Measurements from ENCODE around the gene WDR86.

Gene WDR86

DNA sequence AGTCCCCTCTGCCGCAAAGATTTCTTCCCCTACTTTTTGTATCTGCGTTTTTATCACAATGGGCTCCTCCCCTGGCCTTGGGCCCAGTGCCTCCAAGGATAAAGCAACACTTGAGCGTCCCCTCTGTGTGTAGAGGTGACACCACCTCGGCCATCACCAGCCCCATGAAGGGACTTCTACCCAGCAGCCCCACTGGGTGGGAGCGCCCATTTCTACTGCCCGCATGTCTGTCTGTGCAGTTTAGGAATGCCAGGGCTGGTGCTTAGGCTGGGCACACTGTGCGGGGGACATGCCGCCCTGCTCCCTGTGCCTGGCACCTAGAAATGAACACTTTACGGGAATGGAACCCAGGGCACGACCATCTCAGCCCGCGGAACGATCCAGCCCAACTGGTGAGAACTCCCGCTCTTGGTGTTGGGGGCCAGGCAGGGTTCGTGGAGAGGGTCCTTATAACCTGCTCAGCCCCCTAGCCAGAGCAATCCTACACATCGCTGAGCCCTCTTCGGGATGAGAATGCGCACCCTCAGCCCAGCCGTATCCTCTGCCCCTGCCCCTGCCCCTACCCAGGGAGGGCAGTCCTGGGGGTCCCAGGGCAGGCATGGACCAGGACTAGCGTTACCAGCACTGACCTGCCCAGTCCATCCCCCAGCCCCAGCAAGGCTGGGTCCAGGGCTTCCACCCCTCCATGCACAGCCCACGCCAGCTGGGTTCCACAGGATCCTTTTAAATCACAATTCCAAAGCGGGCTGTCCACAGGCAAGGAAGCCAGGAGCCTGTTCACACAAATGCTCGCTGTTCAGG lies 17.3 kb upstream of the WDR86 start:
- no peak for DNase-seq

DNA sequence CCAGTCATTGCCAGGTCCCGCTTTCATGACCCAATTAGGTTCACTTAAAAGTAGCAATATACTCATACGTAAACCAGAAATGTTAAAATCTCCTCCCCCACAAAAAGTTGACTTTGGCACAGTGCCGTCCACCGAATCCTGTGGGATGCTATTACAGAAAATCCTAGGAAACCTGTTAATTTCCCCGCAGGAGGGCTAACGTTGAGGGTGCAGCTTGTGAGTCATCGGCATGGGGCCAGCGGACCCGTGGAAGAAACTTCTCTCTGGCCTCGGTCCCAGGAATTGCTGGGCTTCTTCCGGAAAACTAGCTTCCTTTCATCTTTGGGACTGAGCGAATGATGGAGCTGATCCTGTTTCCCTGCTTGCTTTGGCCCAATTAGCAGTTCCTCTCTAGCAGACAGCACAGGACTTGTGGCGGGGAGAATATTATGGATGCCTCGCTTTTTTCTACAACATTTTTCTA lies 16.6 kb upstream of the WDR86 start:
- no peak for DNase-seq

DNA sequence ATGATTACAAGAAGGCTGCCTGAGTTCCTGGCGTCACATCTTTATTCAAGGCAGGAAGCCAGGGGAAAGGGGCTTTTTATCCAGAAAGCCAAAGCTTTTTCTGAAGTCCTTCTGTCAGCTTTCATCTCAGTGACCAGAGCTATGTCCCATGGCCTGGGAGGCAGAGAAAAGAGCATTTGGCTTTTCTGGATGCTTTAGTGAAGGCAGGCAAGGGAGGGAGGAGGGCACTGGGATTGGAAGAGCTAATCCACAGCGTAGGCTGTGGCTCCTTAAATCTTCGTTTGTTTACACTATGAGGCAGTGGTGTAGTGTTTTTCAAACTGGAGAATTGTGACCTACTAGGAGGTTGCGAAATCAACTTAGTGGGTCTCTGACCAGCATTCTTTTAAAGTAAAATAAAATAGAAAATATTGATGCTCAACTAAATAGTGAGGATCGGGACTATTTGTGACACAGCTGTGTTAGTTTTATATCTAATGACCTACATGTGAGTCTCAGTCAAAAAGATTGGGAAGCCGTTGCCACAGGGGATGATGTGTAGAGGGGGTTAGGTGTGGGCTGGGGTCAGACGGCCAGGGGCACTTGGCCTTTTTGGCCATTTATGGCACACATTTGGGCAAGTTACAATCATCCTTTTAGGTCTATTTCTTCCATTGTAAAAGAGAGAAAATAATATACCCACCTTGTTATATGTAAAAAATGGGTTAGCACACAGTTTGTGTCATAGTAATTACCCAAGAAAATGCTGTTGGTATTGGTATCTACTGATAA lies 16.0 kb upstream of the WDR86 start:
- no peak for DNase-seq

DNA sequence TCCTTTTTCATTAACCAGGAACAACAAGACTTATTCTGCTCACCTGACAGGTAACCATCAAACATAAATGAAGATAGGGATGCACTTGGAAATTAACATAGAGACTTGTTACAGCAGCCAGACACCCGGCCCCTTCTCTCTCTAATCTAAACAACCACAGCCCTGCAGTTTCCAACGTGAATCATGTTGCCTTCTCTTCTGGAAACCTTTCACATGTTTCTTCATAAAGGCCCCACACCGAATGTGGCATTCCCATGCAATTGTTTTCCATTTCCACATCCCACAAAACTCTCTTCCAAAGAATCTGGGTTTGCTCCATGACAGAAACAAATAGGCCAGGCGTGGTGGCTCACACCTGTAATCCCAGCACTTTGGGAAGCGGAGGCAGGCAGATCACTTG lies 15.0 kb upstream of the WDR86 start:
- DNase-seq: no peak

DNA sequence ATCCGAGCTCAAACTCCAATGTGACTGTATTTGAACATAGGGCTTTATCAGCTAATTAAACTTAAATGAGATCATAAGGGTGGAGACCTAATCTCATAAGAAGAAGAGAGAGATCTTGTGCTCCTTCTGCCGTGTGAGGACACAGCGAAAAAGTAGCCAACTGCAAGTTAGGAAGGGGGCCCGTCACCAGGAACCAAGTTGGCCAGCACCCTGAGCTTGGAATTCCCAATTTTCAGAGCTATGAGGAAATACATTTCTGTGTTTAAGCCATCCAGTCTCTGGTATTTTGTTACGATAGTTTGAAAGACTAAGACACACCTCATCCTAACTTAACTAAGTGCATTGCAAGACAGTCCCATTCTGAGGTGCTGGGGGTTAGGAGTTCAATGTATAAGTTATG lies 14.1 kb upstream of the WDR86 start:
- no peak for DNase-seq

DNA sequence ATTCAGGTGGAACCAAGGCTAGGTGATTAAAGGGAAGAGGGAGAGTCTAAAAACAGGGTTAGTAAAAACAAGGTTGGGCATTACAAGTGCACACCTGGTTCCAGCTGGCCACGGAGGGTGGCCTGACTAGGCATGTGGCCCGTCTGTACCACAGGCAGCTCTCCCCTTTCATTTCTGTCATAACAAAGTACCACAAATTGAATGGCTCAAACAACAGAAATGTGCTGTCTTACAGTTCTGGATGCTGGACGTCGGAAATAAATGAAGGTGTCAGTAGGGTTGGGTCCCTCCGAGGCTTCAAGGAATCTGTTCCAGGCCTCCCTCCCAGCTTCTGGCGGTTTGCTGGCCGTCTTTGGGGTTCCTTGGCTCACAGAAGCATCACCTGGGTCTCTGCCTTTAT lies 13.4 kb upstream of the WDR86 start:
- DNase-seq: no peak

DNA sequence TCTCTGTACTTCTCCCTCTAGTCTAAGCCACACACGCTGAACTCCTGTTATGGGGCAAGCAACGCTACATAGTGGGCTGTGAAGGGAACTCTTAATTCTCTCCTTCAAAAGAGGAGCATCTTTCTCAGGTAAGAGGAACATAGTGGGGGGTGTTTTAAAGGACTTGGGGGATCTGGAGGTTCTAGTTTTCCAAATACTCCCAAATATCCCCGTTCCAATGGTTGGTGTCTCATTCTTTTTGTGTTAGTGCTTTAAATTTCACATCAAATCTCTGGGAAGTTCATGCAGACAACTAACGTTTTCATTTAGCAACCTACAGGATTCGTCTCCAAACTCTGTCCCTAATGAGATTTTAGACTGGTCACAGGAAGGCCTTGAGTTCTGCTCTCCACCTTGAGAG lies 12.4 kb upstream of the WDR86 start:
- no peak for DNase-seq

DNA sequence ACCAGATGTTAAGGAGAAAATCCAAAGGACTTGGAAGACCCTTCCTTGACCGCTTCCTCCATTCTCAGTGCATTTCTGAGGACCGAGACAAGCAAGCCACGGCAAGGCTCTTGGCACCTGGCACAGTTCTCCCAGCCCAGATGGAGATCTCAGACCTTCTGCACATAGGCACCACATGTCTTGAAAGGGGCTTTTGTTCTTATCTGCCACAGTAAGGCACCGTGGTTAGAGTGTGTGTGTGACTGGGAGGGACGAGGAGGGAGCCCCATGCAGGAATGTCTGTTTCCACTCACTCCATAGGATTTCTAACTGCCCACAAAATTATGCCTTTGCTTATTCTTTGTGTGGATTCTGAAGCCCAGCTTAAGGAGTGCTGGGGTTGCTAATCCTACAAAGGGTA lies 10.3 kb upstream of the WDR86 start:
- DNase-seq: no peak

DNA sequence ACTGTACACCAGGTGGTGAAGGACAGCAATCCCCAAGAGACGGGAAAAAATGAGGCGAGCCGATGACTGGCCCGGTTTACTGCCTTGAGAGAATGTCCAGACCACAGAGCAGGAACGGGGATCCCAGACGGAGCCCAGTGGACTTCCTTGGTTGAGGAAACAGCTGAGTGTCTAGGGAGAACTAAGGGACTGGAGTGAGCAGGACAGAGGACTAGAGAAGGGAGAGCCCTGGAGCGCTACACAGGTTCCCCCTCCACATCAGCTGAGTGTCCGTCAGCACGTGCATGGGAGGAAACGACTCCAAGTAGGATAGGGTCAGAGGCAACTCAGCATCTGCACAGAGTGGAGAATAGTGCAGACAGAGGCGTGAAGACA lies 7.1 kb upstream of the WDR86 start:
- DNase-seq: no peak

DNA sequence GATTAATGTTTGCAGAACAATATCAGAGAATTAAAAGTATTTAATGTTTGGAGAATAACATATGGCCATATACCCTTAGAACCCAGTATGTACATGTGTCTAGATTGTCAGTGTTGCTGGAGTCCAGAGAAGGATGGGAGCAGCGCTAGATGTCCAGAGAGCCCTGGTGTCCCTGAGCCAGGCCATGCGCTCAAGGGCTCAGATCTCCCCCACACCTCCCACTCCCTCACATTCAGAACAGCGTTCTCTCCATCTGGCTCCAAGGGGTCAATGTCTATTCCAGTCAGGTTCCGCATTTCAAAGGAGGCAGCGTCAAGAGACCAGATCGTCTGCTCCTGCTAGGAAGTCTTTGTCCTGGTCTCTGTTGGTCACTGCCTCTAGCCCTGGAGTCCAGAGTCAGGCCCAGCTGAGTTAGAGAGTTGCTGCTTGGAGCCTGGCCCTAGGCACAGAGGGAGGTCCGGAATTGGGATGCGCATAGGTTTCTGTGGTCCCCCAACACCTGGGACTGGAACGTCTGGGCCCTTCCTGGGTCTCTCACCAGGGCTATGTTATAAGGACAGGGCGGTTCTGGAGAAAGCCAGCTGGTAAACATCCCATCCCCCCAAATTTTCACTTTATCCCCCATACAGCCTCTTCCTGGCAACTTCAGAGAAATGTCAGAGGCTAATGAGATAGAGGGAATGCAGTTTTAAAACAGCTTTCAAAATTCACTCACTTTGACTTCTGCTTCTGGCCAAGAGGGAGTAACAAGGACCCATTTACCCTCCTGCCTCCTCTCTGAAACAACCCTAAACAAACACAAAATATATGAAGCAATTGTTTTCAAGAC lies 6.5 kb upstream of the WDR86 start:
- DNase-seq: no peak

DNA sequence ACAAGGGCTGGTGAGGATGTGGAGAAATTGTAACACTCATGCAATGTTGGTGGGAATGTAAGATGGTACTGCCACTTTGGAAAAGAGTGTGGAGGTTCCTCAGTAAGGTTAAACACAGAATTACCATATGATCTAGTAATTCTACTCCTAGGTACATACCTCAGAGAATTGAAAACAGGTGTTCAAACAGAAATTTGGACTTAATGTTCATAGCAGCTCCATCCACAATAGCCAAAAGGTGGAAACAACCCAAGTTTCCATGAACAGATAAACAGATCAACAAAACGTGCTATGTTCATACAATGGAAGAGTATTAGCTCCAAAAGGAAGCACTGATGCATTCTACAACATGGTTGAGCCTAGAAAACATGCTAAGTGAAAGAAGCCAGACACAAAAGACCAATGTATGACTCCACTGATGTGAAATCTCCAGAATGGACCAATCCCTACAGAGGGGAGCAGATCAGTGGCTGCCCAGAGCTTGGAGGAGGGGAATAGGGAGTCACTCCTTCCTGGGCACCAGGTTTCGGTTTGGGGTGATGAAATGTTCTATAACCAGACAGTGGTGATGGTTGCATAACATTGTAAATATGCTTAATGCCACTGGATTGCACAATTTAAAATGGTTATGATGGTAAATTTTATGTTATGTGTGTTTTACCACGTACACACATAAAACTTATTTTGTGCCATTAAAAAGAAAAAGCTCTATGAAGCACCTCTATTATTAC lies 5.7 kb upstream of the WDR86 start:
- peak; percentile 29 for DNase-seq

DNA sequence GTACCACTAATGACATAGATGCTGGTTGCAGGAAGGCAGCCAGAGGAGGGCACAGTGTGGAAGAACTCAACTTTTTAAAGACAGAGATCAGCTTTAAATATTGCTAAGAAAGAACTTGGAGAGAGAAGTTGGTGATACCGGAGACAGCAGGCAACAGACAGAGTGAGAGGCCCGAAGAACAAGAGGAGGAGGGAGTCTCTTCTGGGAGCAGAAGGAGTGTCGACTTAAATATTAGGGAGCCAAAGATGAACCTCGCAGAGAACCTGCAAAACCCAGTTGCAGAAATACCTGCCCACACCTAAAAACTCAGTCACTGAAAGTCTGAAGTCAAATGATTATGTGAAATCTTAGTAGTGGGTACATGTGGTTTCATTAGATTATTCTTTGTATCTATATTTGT lies 3.4 kb upstream of the WDR86 start:
- DNase-seq: no peak

DNA sequence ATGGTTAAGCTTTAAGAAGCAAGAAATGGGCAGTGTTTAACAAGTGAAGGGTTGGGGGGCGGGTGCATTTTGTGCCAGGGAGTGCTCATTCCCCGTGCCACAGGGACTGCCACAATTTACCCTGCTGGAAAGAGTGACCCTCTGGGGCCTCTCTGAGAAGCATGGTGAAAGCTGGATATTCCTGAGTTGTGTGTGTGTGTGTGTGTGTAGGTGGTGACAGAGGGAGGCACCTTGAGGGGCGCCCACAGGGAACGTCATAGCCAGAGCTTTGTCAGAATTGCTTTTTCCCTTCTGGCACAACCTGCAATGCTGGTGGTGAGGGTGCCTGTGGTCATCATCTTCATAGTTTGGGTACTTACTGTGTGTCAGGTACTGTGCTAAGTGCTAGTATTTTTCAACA lies 2.5 kb upstream of the WDR86 start:
- DNase-seq: no peak

DNA sequence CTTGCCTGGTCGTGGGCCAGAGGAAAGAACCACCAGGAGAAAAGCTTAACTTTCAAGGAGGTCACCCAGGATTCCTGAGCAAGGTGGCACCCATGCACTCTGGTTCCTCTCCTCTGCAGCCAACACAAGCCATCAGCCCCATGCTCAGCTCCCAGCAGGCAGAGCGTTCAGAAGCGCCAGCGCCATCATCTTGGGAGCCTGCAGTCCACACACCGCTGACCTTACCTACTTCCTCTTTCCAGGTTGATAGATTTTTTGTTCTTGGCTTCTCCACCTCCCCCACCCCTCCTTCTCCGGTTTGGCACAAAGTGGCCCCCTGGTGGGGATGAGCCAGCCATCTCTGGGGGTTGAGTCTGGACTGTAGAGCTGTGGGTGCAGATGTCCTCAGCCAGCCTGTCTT lies 1.7 kb upstream of the WDR86 start:
- no peak for DNase-seq

DNA sequence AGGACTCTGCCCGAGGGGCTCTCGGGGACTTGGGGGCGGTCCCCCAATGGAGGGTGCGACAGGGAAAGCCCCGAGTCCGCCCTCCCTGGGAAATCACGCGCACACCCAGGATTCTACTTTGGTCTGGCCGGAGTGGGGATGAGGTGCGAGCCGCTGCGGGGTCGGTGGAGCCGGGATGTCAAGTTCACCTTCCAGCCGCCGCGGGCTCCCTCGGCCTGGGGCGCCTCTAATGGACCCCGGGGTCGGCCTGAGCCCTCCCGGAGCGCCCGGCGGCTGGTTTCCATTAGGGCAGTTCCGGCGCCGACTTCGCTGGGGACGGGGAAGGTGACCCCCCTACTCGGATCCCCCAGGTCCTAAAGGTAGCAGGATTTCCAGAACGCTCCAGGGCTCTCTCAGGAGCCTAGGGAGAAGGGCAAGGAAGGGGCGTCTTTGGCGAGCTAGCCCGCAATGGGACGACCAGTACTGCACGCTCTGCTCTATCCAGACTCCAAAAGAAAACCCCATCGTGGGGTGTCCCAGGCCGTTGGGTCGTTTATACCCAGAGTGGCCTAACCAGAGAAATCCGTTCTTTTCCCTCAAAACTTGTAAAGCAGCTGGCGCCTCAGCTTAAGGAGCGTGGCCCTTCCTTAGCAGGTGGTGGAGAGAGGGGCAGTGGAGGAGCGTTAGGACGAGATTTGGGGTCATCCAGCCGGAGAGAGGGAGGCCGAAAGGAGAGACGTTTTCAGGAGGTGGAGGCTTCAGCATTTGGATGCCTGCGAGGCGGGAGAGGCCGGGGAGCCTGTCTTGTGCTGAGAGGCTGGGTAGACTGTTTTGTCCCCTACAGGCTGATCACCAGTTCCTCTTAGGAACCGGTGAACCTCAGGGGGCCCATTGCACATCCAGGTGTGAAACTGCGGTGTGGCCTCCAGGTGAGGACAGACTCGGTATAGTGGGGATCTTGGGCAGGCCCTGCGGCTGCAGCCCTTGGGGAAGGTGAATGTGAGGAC lies 860 bp upstream of the WDR86 start:
- DNase-seq: no peak

DNA sequence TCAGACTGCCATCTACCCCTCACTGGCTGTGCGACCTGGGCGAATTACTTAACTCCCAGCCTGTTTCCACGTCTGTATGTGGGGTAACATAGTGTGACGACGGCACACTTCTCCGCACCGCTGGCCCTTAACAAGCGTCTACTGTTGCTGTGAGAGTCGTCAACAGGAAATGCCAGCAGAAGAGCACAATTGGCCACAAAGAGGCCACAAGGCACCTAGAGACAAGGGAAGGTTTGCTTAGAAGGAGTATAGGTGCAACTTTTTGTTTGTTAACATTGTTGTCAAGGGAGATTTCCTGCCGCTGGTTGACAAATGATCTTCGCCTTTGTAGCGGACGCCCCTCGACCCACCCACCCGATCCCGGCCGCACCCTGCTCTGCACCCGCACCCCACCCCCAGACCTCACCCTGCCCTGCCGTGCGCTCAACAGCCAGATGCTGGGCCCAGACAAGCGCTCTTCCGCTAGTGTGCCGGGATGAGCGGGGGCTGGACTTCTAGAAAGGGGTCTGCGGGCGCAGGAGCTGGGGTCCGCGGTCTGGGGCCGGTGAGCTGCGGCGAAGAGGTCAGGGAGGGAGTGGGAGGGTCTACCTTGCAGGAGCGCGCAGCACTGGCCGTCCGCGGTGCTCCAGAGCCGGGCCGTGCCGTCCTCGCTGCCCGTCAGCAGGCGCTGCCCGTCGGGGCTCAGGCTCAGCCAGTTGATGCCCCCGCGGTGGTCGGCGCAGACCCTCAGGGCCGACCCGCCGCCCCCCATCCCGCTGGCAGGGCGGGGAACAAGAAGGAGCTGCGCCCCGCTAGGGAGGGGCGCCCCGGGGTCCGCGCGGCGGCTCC lies 785 bp downstream of the WDR86 start:
- no peak for DNase-seq

DNA sequence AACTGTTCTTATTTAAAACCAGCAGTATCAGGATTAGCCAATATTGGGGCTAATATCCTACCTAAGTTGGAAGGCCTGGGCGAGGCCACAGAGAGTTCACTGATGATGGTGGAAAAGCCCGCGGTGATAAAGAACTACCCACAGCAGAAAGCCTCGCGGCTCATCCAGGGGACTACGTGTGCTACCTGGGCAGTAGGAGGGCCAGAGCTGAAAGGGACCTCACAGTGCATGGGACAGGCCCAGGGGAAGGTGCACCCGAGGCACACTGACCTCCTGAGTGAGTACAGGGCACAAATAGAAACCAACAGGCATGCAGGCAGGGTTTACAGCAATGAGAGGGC lies 1.4 kb downstream of the WDR86 start:
- no peak for DNase-seq

DNA sequence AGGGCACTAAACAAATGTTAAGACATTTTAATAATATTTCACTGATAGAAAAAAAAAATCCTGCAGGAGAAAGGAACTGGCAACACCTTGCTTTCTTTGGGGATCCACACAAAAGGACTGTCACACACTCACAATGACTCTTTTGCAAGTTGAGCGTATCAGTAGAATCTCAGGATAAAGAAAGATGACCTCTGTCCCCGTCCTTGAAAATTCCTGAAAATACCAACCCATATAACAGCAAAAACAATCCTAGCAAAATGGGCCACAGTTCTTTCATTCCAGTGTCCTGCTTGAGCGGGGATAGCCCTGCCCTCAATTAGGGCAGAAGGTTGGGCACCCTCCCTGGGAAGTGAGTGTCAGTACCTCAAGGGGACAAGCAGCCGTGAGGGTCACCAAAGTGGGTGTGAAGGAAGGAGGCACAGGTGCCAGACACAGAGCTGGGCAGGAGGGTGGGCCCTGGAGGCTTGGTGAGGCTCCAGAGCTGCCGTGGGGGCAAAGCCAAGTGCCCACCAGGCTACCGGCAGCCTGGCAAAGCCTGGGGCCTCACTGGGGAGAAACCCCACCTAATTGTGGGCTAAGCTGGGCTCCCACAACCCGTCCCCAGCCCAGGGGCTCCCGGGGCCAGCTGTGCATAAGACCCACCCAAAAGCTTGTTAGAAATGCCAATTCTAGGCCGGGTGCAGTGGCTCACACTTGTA lies 2.8 kb downstream of the WDR86 start:
- no peak for DNase-seq

DNA sequence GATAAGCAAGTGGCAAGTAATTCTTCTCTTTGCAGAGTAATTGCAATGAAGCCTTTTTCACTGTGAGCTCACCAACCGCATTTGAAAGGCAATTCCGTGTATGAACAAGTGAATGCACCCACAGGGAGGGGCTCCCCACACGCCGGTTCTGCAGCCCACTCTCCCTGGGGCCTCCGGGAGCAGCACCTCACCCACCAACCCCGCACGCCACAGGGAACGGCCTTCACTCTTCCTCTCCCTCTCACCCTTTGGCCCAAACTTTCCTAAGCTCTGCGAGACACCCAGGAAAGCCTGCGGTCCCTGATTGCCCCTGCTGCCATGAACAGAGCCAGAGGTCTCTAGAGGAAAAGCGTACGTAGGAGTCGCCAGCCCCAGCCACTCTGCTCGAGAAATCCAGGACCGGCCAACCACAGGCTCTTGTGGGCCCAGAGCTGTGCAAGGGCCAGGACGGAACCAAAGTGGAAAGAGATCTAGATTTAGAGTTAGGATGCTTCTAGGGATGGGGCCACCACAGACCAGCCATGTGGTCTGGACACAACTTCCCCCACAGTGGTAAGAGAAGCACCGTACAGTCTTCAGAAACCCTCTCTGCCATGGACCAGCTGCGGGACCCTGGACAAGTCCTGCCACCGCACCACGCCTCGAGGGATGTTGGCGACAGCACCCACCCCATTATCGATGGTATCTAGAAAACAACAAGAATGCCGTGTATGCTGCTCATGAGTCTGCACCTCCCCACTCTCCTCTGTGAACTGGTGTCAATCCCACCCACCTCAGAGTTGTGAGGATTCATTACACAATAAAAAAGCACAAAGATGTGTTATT lies 3.6 kb downstream of the WDR86 start:
- DNase-seq: no peak
